Measurements from ENCODE around the gene PLEKHG2. TPM values are rescaled to one million over a fixed set of nuclear protein-coding genes. Genes with fewer than 3 reads are reported as not detected.

Gene PLEKHG2
- total RNA-seq, 2 experiments from 2014 or later = 30.4 to 65.9 TPM

- BruUV-seq (replicated peaks) = no TSS peak
- Histone ChIP-seq H4K20me1 (ENCODE audit: insufficient read depth, low read length) (no peaks in the 10 kb centered on the region), H2AFZ (ENCODE audit: low read length) (no peak overlapping the region), H3K4me1 (ENCODE audit: insufficient read depth, low read length, poor library complexity, severe bottlenecking) (peaks cover 71% of the 10 kb centered on the region), H3K4me3 (ENCODE audit: low read depth, low read length, poor library complexity, severe bottlenecking) (no peak overlapping the region), H3K4me2 (ENCODE audit: low read length) (0 out of 2 replicates have a peak overlapping the region, but pooled peaks have one; percentile 8), H3K9me2 (ENCODE audit: insufficient read depth, low read length) (no peaks in the 10 kb centered on the region), H3K36me3 (ENCODE audit: insufficient read depth, low read length) (peaks cover 24% of the 10 kb centered on the region), H3K27ac (ENCODE audit: low read depth, low read length, poor library complexity, severe bottlenecking) (peak overlapping the region; percentile 9), H3K9me3 (ENCODE audit: low read length) (no peaks in the 10 kb centered on the region), H3K79me2 (ENCODE audit: insufficient read depth, low read depth, low read length) (no peaks in the 10 kb centered on the region)
- POLR2A ChIA-PET = no interaction called here
- intact Hi-C loops (cut with micrococcal nuclease; ENCODE audit: unreplicated experiment) = loop anchor here (10.0 kb wide), 2 partner anchors 545 to 555 kb away; no protein-coding TSS in a partner anchor
- TF ChIP-seq CTCF (conservative IDR thresholded peaks at IDR 0.05; ENCODE audit: low read length) = no peak
- no peak for TF ChIP-seq EZH2phosphoT487 (IDR thresholded peaks at IDR 0.05; ENCODE audit: borderline replicate concordance, low read depth, low read length)
- DNase-seq (ENCODE audit: low spot score) = no peak
- CTCF ChIA-PET (ENCODE audit: unreplicated experiment) = no interaction called here
Measured at GRCh38 chr19:39399668-39400050, 12.8 kb upstream of the PLEKHG2 start.

- intact Hi-C loops (cut with micrococcal nuclease; ENCODE audit: unreplicated experiment) = loop anchor here (10.0 kb wide), 2 partner anchors 545 to 555 kb away; no protein-coding TSS in a partner anchor
Measured at GRCh38 chr19:39400061-39400460, 12.4 kb upstream of the PLEKHG2 start.

More at GRCh38 chr19:39400061-39400460, 12.4 kb upstream of the PLEKHG2 start:
- CTCF ChIA-PET (ENCODE audit: unreplicated experiment) = no interaction called here
- no TSS peak for BruUV-seq (replicated peaks)
- POLR2A ChIA-PET = no interaction called here
- H3K79me2 ChIP-seq (ENCODE audit: insufficient read depth, low read depth, low read length) = no peaks in the 10 kb centered on the region
- no peaks in the 10 kb centered on the region for H3K9me2 ChIP-seq (ENCODE audit: insufficient read depth, low read length)
- DNase-seq (ENCODE audit: low spot score) = no peak
- peak overlapping the region; percentile 9 for H3K27ac ChIP-seq (ENCODE audit: low read depth, low read length, poor library complexity, severe bottlenecking)
- no peaks in the 10 kb centered on the region for H4K20me1 ChIP-seq (ENCODE audit: insufficient read depth, low read length)
- H3K9me3 ChIP-seq (ENCODE audit: low read length) = no peaks in the 10 kb centered on the region
- peaks cover 75% of the 10 kb centered on the region for H3K4me1 ChIP-seq (ENCODE audit: insufficient read depth, low read length, poor library complexity, severe bottlenecking)
- TF ChIP-seq CTCF (conservative IDR thresholded peaks at IDR 0.05; ENCODE audit: low read length) (no peak), EZH2phosphoT487 (IDR thresholded peaks at IDR 0.05; ENCODE audit: borderline replicate concordance, low read depth, low read length) (no peak)
- no peak overlapping the region for H2AFZ ChIP-seq (ENCODE audit: low read length)
- H3K4me2 ChIP-seq (ENCODE audit: low read length) = 0 out of 2 replicates have a peak overlapping the region, but pooled peaks have one; percentile 8
- H3K4me3 ChIP-seq (ENCODE audit: low read depth, low read length, poor library complexity, severe bottlenecking) = no peak overlapping the region
- H3K36me3 ChIP-seq (ENCODE audit: insufficient read depth, low read length) = peaks cover 22% of the 10 kb centered on the region

Data from OCI-LY7 (cell line).